G401 (cell line): Measurements from ENCODE around the gene PKNOX2. TPM values are rescaled to one million over a fixed set of nuclear protein-coding genes. Genes with fewer than 3 reads are reported as not detected.

Experiments used
- DNase-seq: peaks from one replicate; pipeline ENCODE4 v3.0.0-alpha.2; 2015; ENCODE audit warnings: low spot score
- in situ Hi-C: cut with HindIII; loops from 2 replicates; pipeline ENCODE4 v1.10.0; 2016; ENCODE audit warnings: low sequenced_read_pairs, mixed read lengths
- total RNA-seq: library from RNA; depleted of rRNA; stranded (reverse); fragments of >200 nt; shearing (Covaris generic); gene quantifications from 2 replicates; pipeline ENCODE4 v1.2.3, GENCODE V29; 2014; rRNA removed

The PKNOX2 gene
- total RNA-seq, 1 experiment from 2014 or later: 4.6 TPM

DNA sequence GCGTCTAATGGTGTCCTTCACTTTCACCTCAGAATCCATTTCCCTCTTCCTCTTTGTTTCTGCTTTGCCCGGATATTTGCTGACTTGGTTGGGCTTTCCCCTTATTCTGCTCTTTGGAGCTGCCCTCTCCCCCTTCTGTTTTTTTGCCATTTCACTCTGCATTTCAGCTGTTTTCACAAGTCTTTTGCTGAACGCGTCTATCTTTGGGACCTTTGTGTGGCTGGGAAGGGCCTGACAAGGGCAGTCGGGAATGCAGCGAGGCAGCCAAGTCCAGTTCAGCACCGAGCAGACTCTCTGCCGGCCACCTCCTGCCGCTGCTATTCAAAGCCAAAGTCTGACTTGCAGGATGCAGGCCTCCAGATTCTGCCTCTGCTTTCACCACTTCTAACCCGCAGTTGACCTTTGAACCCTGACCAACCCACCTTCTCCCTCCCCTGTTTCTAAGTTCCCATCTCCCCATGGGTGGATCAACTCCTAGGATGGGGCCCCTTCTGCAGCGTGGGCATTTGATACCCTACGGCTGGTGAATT, 293.3 kb downstream of the PKNOX2 start:
- in situ Hi-C loops: no loop called here
- peak; percentile 78 for DNase-seq

DNA sequence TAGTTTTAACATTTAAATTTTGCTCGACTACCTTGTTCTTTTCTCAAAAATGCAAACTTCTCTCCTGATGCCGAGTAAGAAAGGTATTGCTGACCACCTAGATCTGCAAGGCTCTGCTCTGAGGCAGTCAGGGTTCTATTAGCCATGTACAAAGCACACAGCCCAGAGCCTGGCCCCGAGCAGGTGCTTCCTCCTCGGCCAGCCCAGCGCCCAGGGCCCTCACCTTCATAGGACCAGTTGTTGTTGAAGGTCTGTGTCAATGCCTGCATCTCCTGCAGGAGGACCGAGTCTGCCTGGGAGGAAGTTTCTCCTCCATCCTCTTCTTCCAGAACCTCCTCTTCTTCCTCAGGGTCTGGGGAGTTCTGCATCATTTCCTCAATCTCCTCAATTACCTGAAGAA, 295.7 kb downstream of the PKNOX2 start:
- in situ Hi-C loops: no loop called here
- no peak for DNase-seq

DNA sequence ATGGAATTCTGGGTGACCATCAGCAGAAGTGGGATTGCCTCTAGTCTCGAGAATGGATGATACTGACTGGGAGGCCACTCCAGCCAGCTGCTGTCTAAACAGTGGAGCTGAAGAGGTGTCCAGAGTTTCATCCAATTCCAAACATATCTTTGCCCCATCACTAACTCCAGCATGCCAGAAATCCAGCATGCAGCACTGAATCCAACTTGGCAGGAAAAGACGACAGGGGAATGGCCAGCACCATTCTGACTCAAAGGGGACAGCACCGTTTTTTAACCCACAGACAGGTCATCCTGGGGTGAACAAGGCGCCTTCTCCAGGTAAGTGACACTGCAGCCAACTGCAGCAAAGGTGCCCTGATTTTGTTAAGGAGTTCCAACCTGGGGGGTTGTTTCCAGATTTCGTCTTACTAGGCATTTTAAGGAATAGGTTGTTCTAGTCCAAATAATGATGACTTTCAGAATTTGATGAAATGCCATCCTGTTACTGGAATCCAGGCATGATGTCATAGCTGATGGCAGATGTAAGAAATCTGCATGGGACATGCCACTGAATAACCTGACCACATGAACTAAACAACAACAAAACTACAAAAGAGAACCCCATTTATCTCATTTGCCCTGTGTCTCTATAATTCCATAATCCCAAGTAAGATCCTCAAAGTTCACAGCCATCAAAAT, 299.2 kb downstream of the PKNOX2 start:
- in situ Hi-C loops: no loop called here
- DNase-seq: peak; percentile 24

DNA sequence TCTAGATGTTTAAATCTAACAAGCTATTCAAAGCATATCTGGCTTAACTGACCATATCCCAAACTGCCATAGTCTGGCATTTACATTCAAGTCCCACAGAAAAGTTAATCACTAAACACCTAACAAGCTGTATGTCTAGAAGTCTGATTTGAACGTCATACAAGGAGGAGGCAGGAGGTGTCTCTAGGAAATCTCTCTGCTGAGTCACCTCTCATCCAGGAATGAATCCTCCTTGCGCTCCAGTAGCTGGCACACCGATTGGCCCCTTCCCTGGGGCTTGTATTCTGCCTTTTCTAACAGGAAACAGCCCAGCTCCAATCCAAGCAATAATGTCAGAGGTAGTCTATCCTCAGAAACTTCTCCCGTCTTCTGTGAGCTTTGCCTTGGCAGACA, 299.7 kb downstream of the PKNOX2 start:
- in situ Hi-C loops: no loop called here
- peak; percentile 91 for DNase-seq

DNA sequence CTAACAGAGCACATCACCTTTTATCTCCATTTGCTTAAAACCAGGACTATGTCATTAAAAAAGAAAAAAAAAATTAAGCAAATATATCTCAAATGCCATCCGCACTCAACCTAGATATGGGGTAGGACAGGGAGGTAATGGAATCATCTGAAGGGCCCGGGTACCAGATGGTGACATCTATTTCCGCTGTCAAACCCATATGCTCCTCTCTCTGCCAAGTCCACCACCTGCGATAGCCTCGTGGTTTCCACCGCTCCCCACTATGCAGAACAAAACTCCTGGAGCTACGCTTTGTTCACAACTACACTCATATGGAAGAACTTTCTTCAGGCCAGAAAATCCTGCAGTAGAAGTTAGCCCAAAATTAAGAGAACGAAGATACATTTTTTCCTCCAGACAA, 300.1 kb downstream of the PKNOX2 start:
- in situ Hi-C loops: no loop called here
- DNase-seq: peak; percentile 93

DNA sequence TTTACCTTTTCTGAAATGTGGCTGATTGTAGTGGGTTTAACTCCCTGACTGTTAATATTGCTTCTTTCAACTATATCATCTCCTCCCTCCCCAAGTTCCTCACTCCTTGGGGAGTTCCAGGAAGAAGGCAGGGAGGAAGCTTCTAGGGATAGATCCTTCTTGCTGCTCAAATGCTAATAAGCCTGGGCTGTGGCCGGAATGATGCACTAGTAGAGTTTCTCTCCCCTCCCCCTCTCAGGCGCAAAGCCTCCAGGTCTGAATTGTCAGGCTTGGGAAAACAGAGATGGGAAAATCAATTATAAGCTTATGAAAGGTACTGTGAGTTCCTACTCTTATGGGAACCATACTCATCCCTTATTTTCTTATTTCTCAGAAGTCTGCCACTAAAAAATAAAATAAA, 300.7 kb downstream of the PKNOX2 start:
- DNase-seq: no peak
- in situ Hi-C loops: no loop called here

DNA sequence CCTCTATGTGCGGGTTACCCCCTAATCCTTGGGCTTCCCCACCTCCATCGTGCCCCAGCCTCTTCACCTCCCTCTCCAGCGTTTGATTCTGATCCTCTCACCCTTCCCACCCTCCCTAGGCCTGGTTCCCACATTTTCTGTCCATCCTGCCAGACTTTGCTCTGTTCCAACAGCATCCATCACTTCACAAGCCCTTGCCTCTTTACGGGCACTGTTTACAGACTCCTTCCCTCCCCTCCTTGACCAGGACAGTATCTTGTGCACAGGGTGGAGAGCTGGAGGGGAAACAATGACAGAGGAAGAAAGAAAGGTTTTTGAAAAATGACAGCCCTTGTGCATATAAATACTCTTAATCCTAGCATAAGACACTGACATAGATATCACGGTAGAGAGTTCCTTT, 301.1 kb downstream of the PKNOX2 start:
- no peak for DNase-seq
- in situ Hi-C loops: no loop called here

DNA sequence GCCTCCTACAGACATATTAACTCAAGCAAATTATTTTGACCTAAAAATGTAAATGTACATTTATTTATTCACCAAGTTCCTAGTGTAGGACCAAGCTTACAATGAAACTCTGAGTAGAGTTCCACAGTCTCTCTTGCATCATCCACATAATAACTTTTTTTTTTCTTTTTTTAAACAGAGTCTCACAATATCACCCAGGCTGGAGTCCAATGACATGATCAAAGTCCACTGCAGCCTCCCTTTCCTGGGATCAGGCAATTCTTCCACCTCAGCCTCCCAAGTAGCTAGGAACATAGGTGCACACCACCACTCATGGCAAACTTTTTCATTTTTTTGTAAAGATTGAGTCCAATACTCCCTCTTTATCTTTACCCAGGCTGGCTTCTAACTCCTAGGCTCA, 303.5 kb downstream of the PKNOX2 start:
- in situ Hi-C loops: no loop called here

DNA sequence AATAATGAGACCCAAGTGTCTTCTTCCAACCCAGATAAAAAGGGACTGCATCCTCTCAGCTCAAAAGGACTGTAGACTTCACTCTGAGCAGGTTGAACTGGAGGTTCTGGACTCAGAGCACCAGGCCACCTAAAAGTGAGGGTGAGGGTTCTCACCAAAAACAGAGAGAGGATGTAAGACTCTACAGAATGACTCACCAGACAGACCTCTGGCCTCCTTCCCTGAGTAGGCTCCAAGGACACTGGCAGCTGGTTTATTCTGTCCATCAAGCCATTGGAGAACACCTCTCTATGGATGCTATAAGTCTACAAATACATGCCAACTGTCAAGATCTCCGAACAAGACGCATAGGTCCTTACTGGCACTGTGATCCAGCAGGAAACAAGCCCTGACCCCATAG, 304.3 kb downstream of the PKNOX2 start:
- no peak for DNase-seq
- in situ Hi-C loops: no loop called here

More for the DNA sequence above, 303.5 kb downstream of the PKNOX2 start:
- no peak for DNase-seq

DNA sequence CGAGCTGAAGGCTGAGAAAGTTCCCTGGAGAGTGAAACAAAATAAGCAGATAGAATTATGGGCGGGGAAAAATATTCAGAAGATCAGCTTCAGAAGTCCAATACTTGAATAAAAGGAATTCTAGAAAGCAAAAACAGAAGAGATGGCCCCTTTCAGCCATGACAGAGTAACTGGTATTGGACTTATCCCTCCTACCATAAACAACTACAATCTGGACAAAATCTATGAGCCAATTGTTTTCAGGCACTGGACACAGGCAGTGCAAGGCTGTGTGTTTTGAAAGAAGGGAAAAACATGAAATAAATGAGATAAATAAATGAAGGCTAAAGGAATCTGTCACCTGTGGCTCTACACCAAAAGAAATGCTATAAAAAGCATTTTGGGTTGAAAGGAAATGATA, 305.8 kb downstream of the PKNOX2 start:
- in situ Hi-C loops: no loop called here
- DNase-seq: no peak

DNA sequence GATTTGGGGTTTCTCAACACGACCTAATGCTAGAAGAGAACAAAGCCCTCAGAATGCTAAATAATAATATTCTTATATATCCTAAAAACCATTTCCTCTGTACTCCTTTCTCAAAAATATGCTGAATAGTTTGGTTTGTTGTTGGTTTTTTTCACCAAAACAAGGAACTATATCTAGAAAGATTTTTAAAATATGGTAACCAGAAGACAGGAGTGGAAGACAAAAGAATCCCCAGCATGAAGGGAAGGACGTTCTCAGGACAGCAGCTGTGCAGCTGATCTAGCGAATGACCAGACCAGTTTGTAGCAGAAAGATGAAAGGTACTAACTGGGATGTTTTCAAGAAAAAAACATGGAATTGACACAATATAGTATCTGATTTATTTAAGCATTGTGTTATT, 312.2 kb downstream of the PKNOX2 start:
- DNase-seq: no peak
- in situ Hi-C loops: no loop called here

DNA sequence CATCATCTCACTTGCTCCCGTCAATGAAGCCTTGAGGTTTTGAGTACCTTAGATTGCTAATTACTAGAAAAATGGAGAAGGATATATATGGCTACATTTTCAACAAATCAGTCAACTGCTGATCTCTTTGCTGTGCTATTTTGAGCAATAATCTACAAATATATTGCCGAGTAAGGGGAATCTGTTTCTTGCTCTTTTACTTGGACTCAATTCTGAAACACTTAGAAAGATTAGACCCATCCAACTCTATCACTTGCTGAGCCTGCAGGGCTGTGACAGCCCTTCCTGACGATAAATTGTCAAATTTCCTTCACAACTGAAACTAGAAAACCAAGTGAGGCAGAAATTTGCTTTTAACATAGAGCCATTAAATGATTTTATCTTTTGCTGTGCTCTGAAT, 314.6 kb downstream of the PKNOX2 start:
- in situ Hi-C loops: no loop called here
- no peak for DNase-seq

DNA sequence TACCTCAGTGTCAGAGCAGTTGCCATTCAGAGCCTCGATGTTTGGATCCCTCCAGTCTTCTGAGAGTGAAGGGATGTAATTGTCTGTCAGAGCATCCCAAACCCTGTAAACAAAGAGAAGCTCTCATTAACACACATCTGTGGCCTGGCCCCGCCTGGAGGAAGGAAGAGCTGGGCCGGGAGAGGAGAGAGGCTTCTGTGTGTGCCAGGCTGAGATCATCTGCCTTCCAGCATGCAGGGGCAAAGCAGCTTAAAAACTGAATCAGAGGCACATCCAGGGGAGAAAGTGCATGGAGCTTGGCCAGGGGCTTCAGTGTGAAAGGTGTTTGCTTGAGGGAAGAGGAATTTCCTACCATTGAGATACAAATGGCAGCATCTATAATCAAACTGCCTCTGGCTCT, 317.0 kb downstream of the PKNOX2 start:
- DNase-seq: peak; percentile 45
- in situ Hi-C loops: no loop called here

Other genes with a start within 250 kb of the PKNOX2 start
- not detected in 2 replicates for gene HEPN1, start 245.5 kb upstream of the PKNOX2 start, total RNA-seq
- gene HEPACAM, start 228.7 kb upstream of the PKNOX2 start, total RNA-seq: not detected in 2 replicates
- gene CCDC15, start 210.5 kb upstream of the PKNOX2 start, total RNA-seq: 2.6 and 3.8 TPM in 2 replicates
- not detected in 2 replicates for gene SLC37A2, start 101.4 kb upstream of the PKNOX2 start, total RNA-seq
- 62.0 and 65.8 TPM in 2 replicates for gene TMEM218, start 53.1 kb upstream of the PKNOX2 start, total RNA-seq